ENCODE measurements around the gene MEIS2. TPM values are rescaled to one million over a fixed set of nuclear protein-coding genes. Genes with fewer than 3 reads are reported as not detected.

The MEIS2 gene
- total RNA-seq, 4 donors from 2014 or later, result 14.8 to 28.4 (median 20.4) TPM

DNA sequence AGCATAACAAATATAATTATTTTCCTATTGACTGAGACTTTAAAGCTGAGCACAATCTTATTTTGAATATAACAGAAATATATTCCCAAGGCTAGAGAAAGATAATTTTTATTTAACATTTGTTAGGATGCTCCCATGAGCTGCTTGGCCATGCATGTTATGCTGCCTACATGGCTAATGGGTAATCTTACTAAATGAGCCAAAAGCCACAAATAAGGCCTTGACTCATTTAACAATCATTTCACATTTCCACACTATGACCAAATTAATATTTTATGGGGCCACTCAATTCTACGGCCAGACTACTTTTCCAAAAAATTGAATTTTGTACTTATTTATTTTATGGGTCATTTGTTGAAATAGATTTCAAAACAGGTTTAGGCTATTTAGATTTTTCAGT lies 141.7 kb downstream of the MEIS2 start:
- H3K4me1 ChIP-seq, result no peaks in the 10 kb centered on the region
- no peak for DNase-seq
- TF ChIP-seq POLR2A (IDR thresholded peaks at IDR 0.05), result no peak
- TF ChIP-seq, protein P1, sequence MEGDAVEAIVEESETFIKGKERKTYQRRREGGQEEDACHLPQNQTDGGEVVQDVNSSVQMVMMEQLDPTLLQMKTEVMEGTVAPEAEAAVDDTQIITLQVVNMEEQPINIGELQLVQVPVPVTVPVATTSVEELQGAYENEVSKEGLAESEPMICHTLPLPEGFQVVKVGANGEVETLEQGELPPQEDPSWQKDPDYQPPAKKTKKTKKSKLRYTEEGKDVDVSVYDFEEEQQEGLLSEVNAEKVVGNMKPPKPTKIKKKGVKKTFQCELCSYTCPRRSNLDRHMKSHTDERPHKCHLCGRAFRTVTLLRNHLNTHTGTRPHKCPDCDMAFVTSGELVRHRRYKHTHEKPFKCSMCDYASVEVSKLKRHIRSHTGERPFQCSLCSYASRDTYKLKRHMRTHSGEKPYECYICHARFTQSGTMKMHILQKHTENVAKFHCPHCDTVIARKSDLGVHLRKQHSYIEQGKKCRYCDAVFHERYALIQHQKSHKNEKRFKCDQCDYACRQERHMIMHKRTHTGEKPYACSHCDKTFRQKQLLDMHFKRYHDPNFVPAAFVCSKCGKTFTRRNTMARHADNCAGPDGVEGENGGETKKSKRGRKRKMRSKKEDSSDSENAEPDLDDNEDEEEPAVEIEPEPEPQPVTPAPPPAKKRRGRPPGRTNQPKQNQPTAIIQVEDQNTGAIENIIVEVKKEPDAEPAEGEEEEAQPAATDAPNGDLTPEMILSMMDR (IDR thresholded peaks at IDR 0.05), result no peak
- no peak overlapping the region for H3K4me3 ChIP-seq (replicated peaks in 1 of 3)
- 98% methylated on average over 1 of the region's 1 CpG for WGBS, 2 donors
- H3K9me3 ChIP-seq, result no peaks in the 10 kb centered on the region
- no peak overlapping the region for H3K27ac ChIP-seq
- H3K27me3 ChIP-seq, result no peaks in the 10 kb centered on the region
- H3K36me3 ChIP-seq, result no peaks in the 10 kb centered on the region
- intact Hi-C loops (cut with DNase I), result no loop called here

DNA sequence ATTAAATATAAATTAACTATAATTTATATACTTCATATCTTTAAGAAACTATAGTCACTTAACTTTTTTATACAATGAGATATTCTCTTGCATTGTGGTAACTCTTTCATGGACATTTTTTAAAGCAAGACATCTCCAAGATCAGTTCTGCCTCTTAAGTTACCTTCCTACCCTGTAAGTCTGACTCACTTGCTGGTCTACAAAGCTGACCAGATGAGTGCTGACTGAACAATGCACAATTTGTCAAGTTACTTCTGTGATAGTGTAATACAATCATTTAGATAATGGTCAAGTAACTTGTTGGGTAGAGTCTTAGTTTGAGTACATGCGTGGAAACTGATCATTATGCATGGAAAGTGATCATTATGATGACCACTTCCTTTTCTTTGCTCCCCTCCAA lies 145.9 kb downstream of the MEIS2 start:
- Histone ChIP-seq H3K27ac (no peak overlapping the region), H3K4me3 (replicated peaks in 1 of 3) (no peak overlapping the region), H3K36me3 (no peaks in the 10 kb centered on the region), H3K27me3 (no peaks in the 10 kb centered on the region), H3K4me1 (no peaks in the 10 kb centered on the region), H3K9me3 (no peaks in the 10 kb centered on the region)
- no peak for TF ChIP-seq POLR2A (IDR thresholded peaks at IDR 0.05)
- TF ChIP-seq, protein P1 (IDR thresholded peaks at IDR 0.05), result no peak
- intact Hi-C loops (cut with DNase I), result no loop called here
- DNase-seq, result no peak
- WGBS, 2 donors, result 98 to 100% methylated on average over 1 of the region's 1 CpG

DNA sequence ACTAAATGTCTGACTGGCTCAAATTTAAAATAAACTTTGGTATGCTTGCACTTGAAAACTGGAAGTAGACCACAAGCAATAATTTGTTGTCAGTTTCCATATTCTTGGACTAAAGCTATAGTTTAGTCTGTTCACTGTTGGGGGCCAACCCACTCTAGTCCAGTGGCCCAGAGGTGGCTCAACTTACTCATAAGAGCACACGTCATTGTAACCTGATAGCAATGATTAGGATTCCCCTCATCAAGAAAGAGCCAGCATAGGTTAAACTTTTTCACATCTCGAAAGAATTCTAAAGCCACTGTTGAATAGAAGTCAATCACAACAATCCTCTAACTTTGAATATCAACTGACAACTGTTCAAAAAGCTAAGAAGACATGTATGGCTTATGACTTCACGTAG lies 147.0 kb downstream of the MEIS2 start:
- no peaks in the 10 kb centered on the region for H3K27me3 ChIP-seq
- H3K4me1 ChIP-seq, result no peaks in the 10 kb centered on the region
- 91 to 95% methylated on average over 3 of the region's 3 CpGs for WGBS, 2 donors
- H3K9me3 ChIP-seq, result no peaks in the 10 kb centered on the region
- no peak for DNase-seq
- intact Hi-C loops (cut with DNase I), result no loop called here
- H3K27ac ChIP-seq, result no peak overlapping the region
- no peaks in the 10 kb centered on the region for H3K36me3 ChIP-seq
- H3K4me3 ChIP-seq (replicated peaks in 1 of 3), result no peak overlapping the region
- no peak for TF ChIP-seq POLR2A (IDR thresholded peaks at IDR 0.05)
- TF ChIP-seq, protein P1 (IDR thresholded peaks at IDR 0.05), result no peak

DNA sequence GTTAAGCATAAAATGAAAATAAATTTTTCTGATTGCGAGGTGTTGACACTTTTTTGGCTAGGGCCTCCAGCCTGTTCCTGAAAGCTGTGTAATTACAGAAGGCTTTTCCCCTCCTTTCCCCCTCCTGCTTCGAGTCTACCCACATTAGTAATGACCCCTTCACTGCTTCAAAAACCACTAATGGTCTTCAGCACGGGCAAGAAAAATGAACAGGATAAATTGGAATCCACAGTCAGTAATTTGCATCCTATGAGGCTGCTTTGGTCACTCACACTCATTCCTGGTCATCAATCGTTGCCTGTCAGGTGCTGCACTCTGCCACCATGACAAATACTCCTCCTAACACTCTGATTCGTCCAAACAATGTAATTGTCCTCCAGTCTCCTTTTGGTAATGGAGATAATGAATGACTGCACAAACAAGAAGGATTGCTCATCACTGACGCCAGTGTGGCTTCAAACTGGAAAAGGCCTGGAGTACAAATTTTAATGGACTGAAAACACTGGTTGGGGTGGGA lies 148.6 kb downstream of the MEIS2 start:
- DNase-seq, result no peak
- Histone ChIP-seq H3K27ac (no peak overlapping the region), H3K4me1 (no peaks in the 10 kb centered on the region), H3K9me3 (no peaks in the 10 kb centered on the region), H3K27me3 (no peaks in the 10 kb centered on the region), H3K36me3 (no peaks in the 10 kb centered on the region), H3K4me3 (replicated peaks in 1 of 3) (no peak overlapping the region)
- 51 to 54% methylated on average over 6 of the region's 6 CpGs for WGBS, 2 donors
- intact Hi-C loops (cut with DNase I), result no loop called here
- TF ChIP-seq, protein P1 (IDR thresholded peaks at IDR 0.05), result no peak
- no peak for TF ChIP-seq POLR2A (IDR thresholded peaks at IDR 0.05)

DNA sequence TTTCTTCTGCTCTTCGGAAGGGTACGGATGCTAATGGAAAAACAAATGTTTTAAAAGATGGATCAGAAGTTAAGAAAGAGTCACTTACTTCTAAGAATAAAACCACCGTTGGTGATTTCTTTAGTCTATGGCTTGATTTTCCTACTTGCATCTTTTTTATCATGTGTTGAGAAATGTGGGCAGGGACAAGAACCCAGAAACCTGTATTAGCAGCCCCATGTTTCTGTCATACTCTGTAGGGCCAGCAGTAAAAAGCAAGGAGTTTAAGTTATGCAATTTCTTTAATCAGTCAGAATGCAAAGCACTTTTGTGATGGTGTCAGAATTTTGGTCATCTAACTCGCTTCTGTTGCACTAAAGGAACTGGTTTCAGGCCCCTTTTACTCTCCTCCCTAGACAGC lies 150.0 kb downstream of the MEIS2 start:
- 87 to 92% methylated on average over 4 of the region's 4 CpGs for WGBS, 2 donors
- no peaks in the 10 kb centered on the region for H3K4me1 ChIP-seq

More for the DNA sequence above, 150.0 kb downstream of the MEIS2 start:
- intact Hi-C loops (cut with DNase I), result no loop called here
- no peak for TF ChIP-seq POLR2A (IDR thresholded peaks at IDR 0.05)
- TF ChIP-seq, protein P1 (IDR thresholded peaks at IDR 0.05), result no peak
- Histone ChIP-seq H3K4me3 (replicated peaks in 1 of 3) (no peak overlapping the region), H3K27me3 (no peaks in the 10 kb centered on the region), H3K27ac (no peak overlapping the region), H3K9me3 (no peaks in the 10 kb centered on the region), H3K36me3 (no peaks in the 10 kb centered on the region)
- no peak for DNase-seq

All from thyroid gland (tissue), 4 donors.